ENCODE measurements around the gene TMEM132D.
"Not testable (repeated sequence)": the region's sequence is repeated elsewhere in the genome, so short reads cannot be mapped to it uniquely, and the experiment has no call there.

Gene TMEM132D

DNA sequence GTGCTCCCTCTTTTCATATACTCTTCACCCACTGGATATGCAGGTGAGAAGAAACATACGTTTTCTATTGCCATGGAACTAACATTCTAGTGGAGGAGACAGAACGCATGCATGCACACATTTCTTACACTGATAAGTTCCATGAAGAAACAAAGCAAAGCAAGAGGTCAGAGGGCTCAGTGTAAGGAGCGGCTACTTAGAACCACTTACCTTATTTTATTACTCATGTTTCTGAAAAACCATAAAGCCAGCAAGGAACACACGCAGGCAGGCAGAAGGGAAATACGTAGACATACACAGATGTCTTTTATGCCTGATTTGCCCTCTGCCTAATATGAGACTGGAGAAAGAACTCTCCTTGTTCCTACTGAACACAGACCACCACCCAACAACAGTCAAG is 362.9 kb downstream of the TMEM132D start:
- Histone ChIP-seq H3K27ac (ENCODE audit: extremely low read depth, low read depth, low read length) (no peak overlapping the region), H3K9me3 (ENCODE audit: control insufficient read depth, insufficient read depth, low read depth, low read length) (no peaks in the 10 kb centered on the region), H3K36me3 (ENCODE audit: control insufficient read depth in 2 of 2, insufficient read depth in 1 of 2, low read length in 2 of 2) (no peaks in the 10 kb centered on the region), H3K4me3 (ENCODE audit: low read depth, low read length) (no peak overlapping the region), H3K4me1 (ENCODE audit: control insufficient read depth, insufficient read depth, low read length) (no peaks in the 10 kb centered on the region)
- ChIA-PET POLR2A (no interaction called here), CTCF (no interaction called here)
- TF ChIP-seq ZNF521 (tag by site-specific recombination; IDR thresholded peaks at IDR 0.05) (no peak), ZNF155 (tag by site-specific recombination; IDR thresholded peaks at IDR 0.05) (no peak), YY2 (tag by site-specific recombination; IDR thresholded peaks at IDR 0.05) (no peak), ZNF501 (tag by site-specific recombination; IDR thresholded peaks at IDR 0.05) (no peak), ZNF169 (tag by site-specific recombination; IDR thresholded peaks at IDR 0.05) (no peak), ZNF777 (tag by site-specific recombination; IDR thresholded peaks at IDR 0.05; ENCODE audit: borderline replicate concordance) (no peak), ZNF473 (tag by site-specific recombination; IDR thresholded peaks at IDR 0.05) (no peak), ZNF658 (tag by site-specific recombination; IDR thresholded peaks at IDR 0.05) (no peak), MZF1 (tag by site-specific recombination; IDR thresholded peaks at IDR 0.05; ENCODE audit: borderline replicate concordance) (no peak), ZNF140 (tag by site-specific recombination; IDR thresholded peaks at IDR 0.05) (no peak), HOXC10 (CRISPR knock-in tag; IDR thresholded peaks at IDR 0.05) (no peak), ZEB2 (tag by site-specific recombination; IDR thresholded peaks at IDR 0.05) (no peak), ZFP69B (tag by site-specific recombination; IDR thresholded peaks at IDR 0.05) (no peak), ZNF624 (tag by site-specific recombination; IDR thresholded peaks at IDR 0.05) (no peak)
- TF ChIP-seq, protein P1, sequence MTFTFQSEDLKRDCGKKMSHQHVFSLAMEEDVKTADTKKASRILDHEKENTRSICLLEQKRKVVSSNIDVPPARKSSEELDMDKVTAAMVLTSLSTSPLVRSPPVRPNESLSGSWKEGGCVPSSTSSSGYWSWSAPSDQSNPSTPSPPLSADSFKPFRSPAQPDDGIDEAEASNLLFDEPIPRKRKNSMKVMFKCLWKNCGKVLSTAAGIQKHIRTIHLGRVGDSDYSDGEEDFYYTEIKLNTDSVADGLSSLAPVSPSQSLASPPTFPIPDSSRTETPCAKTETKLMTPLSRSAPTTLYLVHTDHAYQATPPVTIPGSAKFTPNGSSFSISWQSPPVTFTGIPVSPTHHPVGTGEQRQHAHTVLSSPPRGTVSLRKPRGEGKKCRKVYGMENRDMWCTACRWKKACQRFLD (tag by site-specific recombination; IDR thresholded peaks at IDR 0.05), result no peak
- TF ChIP-seq, protein P2, sequence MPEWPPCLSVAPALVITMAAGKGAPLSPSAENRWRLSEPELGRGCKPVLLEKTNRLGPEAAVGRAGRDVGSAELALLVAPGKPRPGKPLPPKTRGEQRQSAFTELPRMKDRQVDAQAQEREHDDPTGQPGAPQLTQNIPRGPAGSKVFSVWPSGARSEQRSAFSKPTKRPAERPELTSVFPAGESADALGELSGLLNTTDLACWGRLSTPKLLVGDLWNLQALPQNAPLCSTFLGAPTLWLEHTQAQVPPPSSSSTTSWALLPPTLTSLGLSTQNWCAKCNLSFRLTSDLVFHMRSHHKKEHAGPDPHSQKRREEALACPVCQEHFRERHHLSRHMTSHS (tag by site-specific recombination; IDR thresholded peaks at IDR 0.05), result no peak
- TF ChIP-seq, protein P3, sequence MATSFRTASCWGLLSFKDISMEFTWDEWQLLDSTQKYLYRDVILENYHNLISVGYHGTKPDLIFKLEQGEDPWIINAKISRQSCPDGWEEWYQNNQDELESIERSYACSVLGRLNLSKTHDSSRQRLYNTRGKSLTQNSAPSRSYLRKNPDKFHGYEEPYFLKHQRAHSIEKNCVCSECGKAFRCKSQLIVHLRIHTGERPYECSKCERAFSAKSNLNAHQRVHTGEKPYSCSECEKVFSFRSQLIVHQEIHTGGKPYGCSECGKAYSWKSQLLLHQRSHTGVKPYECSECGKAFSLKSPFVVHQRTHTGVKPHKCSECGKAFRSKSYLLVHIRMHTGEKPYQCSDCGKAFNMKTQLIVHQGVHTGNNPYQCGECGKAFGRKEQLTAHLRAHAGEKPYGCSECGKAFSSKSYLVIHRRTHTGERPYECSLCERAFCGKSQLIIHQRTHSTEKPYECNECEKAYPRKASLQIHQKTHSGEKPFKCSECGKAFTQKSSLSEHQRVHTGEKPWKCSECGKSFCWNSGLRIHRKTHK (tag by site-specific recombination; IDR thresholded peaks at IDR 0.05), result no peak

DNA sequence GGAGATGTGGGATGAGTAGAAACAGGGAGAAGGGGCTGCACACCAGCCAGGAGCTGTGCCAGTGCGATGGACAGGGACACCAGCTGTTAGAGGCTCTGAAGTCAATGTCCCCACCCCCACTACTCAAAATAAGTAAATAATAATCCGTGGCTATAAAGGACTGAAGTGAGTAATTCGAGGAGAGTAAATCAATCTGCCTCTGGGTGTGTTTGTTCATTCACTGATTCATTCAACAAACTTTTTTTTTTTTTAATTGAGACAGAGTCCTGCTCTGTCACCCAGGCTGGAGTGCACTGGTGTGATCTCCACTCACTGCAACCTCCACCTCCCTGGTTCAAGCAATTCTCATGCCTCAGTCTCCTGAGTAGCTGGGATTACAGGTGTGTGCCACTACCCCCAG is 363.6 kb downstream of the TMEM132D start:
- TF ChIP-seq ZNF23 (tag by site-specific recombination; IDR thresholded peaks at IDR 0.05; ENCODE audit: borderline replicate concordance) (no peak), ZNF514 (tag by site-specific recombination; IDR thresholded peaks at IDR 0.05) (no peak), ZNF777 (tag by site-specific recombination; IDR thresholded peaks at IDR 0.05; ENCODE audit: borderline replicate concordance) (no peak), ZNF221 (tag by site-specific recombination; IDR thresholded peaks at IDR 0.05; ENCODE audit: borderline replicate concordance) (no peak), ZNF501 (tag by site-specific recombination; IDR thresholded peaks at IDR 0.05) (no peak), ZNF239 (tag by site-specific recombination; IDR thresholded peaks at IDR 0.05) (no peak), ZNF266 (tag by site-specific recombination; IDR thresholded peaks at IDR 0.05; ENCODE audit: low read depth) (no peak), KLF10 (tag by site-specific recombination; IDR thresholded peaks at IDR 0.05) (no peak), GLIS2 (tag by site-specific recombination; IDR thresholded peaks at IDR 0.05) (no peak), ZNF274 (IDR thresholded peaks at IDR 0.05; ENCODE audit: low read length) (no peak), ZNF274 (tag by site-specific recombination; IDR thresholded peaks at IDR 0.05; ENCODE audit: borderline replicate concordance) (no peak), ZNF677 (tag by site-specific recombination; IDR thresholded peaks at IDR 0.05) (no peak)
- TF ChIP-seq, protein P4, sequence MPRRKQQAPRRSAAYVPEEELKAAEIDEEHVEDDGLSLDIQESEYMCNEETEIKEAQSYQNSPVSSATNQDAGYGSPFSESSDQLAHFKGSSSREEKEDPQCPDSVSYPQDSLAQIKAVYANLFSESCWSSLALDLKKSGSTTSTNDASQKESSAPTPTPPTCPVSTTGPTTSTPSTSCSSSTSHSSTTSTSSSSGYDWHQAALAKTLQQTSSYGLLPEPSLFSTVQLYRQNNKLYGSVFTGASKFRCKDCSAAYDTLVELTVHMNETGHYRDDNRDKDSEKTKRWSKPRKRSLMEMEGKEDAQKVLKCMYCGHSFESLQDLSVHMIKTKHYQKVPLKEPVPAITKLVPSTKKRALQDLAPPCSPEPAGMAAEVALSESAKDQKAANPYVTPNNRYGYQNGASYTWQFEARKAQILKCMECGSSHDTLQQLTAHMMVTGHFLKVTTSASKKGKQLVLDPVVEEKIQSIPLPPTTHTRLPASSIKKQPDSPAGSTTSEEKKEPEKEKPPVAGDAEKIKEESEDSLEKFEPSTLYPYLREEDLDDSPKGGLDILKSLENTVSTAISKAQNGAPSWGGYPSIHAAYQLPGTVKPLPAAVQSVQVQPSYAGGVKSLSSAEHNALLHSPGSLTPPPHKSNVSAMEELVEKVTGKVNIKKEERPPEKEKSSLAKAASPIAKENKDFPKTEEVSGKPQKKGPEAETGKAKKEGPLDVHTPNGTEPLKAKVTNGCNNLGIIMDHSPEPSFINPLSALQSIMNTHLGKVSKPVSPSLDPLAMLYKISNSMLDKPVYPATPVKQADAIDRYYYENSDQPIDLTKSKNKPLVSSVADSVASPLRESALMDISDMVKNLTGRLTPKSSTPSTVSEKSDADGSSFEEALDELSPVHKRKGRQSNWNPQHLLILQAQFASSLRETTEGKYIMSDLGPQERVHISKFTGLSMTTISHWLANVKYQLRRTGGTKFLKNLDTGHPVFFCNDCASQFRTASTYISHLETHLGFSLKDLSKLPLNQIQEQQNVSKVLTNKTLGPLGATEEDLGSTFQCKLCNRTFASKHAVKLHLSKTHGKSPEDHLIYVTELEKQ (tag by site-specific recombination; IDR thresholded peaks at IDR 0.05; ENCODE audit: borderline replicate concordance), result no peak
- POLR2A ChIA-PET, result no interaction called here
- CTCF ChIA-PET, result no interaction called here

DNA sequence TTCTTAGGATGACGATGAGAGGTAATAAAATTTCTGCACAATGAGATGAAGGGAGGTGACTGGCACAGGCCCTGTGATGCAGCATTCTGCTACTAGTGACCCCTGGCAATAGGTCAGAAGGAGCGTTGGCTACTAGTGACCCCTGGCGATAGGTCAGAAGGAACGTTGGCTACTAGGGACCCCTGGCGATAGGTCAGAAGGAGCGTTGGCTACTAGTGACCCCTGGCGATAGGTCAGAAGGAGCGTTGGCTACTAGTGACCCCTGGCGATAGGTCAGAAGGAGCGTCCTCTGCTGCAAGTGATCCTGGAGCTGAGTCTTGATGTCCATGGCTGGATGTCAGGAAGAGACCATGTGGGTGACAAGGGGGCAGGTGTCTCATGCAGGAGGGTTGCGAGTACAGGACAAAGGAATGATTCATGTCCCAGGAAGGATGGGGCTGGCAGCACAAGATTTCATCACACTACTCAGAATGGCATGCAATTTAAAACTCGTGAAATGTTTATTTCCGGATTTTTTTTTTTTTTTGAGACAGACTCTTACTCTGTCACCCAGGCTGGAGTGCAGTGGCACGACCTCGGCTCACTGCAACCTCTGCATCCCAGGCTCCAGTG is 365.0 kb downstream of the TMEM132D start:
- H3K4me1 ChIP-seq (ENCODE audit: control insufficient read depth, insufficient read depth, low read length); H3K4me3 ChIP-seq (ENCODE audit: low read depth, low read length); H3K27ac ChIP-seq (ENCODE audit: extremely low read depth, low read depth, low read length); POLR2A ChIA-PET; H3K9me3 ChIP-seq (ENCODE audit: control insufficient read depth, insufficient read depth, low read depth, low read length); CTCF ChIA-PET; H3K36me3 ChIP-seq (ENCODE audit: control insufficient read depth in 2 of 2, insufficient read depth in 1 of 2, low read length in 2 of 2): not testable (repeated sequence)

More for the DNA sequence above, 363.6 kb downstream of the TMEM132D start:
- Histone ChIP-seq H3K9me3 (ENCODE audit: control insufficient read depth, insufficient read depth, low read depth, low read length) (no peaks in the 10 kb centered on the region), H3K4me1 (ENCODE audit: control insufficient read depth, insufficient read depth, low read length) (no peaks in the 10 kb centered on the region), H3K4me3 (ENCODE audit: low read depth, low read length) (no peak overlapping the region), H3K27ac (ENCODE audit: extremely low read depth, low read depth, low read length) (no peak overlapping the region), H3K36me3 (ENCODE audit: control insufficient read depth in 2 of 2, insufficient read depth in 1 of 2, low read length in 2 of 2) (no peaks in the 10 kb centered on the region)

All from HEK293 (cell line).